DOHH2 (cell line): ENCODE data around the gene MMP24OS.

ENCODE experiments used
- H3F3A ChIP-seq: fragments of 200-600 bp; sonication (generic), shearing (Covaris generic); 2 replicates; pipeline ENCODE4 v1.6.0; 2016; ENCODE audit warnings: antibody characterized with exemption, mild to moderate bottlenecking; ENCODE audit not compliant: control insufficient read depth, insufficient read depth
- H3K27ac ChIP-seq: fragments of 200-600 bp; sonication (generic); 2 replicates; pipeline ENCODE4 v1.5.1; 2014; ENCODE audit warnings: low read depth, mild to moderate bottlenecking, low read length, moderate library complexity
- H3K27me3 ChIP-seq: fragments of 200-600 bp; sonication (generic); 2 replicates; pipeline ENCODE4 v1.6.1; 2014; ENCODE audit warnings: mild to moderate bottlenecking, low read length, mixed read lengths; ENCODE audit not compliant: control insufficient read depth
- H3K36me3 ChIP-seq: fragments of 200-600 bp; sonication (generic); 2 replicates; pipeline ENCODE4 v1.6.1; 2014; ENCODE audit warnings: mild to moderate bottlenecking, low read length, moderate library complexity, mixed read lengths; ENCODE audit not compliant: control insufficient read depth
- H3K4me1 ChIP-seq: fragments of 200-600 bp; sonication (generic); 2 replicates; pipeline ENCODE4 v1.6.1; 2014; ENCODE audit warnings: mild to moderate bottlenecking, low read length, mixed read lengths; ENCODE audit not compliant: control insufficient read depth
- H3K4me2 ChIP-seq: fragments of 200-600 bp; sonication (generic); 2 replicates; pipeline ENCODE4 v1.6.0; 2014; ENCODE audit warnings: mild to moderate bottlenecking, low read length, moderate library complexity
- H3K4me3 ChIP-seq: fragments of 200-600 bp; sonication (generic); 2 replicates; pipeline ENCODE4 v1.5.1; 2014; ENCODE audit warnings: mild to moderate bottlenecking, low read length, mixed read lengths
- H3K79me2 ChIP-seq: fragments of 200-600 bp; sonication (generic); 2 replicates; pipeline ENCODE4 v1.6.1; 2014; ENCODE audit warnings: mild to moderate bottlenecking, low read length, mixed read lengths; ENCODE audit not compliant: control insufficient read depth
- H3K9me2 ChIP-seq: fragments of 200-600 bp; sonication (generic); replicated peaks from 2 replicates; pipeline ENCODE4 v1.6.1; 2014; ENCODE audit warnings: mild to moderate bottlenecking, low read length, mixed read lengths; ENCODE audit not compliant: control insufficient read depth
- H3K9me3 ChIP-seq: fragments of 200-600 bp; sonication (generic); 2 replicates; pipeline ENCODE4 v1.6.1; 2014; ENCODE audit warnings: antibody characterized with exemption, low read length, mixed read lengths; ENCODE audit not compliant: control insufficient read depth, insufficient read depth
- H4K20me1 ChIP-seq: fragments of 200-600 bp; sonication (generic); 2 replicates; pipeline ENCODE4 v1.6.0; 2014; ENCODE audit warnings: low read depth, mild to moderate bottlenecking, antibody characterized with exemption, low read length, moderate library complexity; ENCODE audit not compliant: control insufficient read depth, insufficient read depth
- CTCF ChIP-seq: fragments of 200-600 bp; sonication (generic); IDR thresholded peaks from one replicate; pipeline ENCODE4 v1.5.1; 2014; ENCODE audit warnings: antibody characterized with exemption, mild to moderate bottlenecking, low read depth, low read length; ENCODE audit not compliant: poor library complexity, severe bottlenecking
- EZH2phosphoT487 ChIP-seq: fragments of 200-600 bp; sonication (generic); IDR thresholded peaks from 2 replicates; pipeline ENCODE4 v1.6.1; 2017; ENCODE audit warnings: borderline replicate concordance, mild to moderate bottlenecking, antibody characterized with exemption, low read length, moderate library complexity, mixed read lengths

Gene MMP24OS

DNA sequence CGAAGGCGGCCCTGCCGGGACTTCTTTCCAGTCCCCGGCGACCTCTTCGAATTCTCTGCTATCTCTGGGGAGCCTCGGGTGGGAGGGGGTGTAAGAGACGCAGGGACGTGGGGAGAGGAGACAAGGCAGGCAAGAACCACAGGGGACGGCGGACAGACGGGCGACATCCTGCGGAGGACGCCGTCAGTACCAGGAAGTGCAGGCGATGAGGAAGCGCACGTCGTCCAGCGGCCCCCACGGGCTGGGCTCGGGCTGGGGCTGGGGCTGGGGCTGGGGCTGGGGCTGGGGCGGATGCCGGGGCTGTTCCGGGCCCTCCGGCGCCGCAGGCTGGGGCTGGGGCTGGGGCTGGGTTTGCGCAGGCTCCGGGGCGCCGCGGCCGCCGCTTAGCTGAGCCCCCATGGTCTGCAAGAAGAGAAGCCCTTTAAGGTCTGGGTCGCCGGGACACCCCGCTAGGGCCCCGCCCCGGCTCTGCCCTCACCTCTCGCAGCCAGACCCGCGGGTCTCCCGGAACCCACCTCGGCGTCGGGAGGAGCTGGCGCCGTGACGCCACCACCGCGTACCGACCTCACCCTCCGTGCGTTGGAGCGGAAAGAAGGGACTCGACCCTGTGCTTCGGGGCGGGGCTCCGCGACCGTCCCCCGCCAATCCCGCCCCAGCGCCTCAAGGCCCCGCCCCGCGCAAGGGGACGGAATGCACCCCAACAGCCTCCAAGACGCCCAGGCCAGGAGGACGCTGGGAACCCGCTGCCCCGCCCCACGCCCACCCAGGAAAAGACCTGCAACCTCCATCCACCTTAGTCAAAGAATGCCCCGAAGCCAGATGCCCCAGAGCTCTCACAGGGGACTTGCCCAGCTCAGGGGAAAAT lies at the start of gene MMP24OS:
TSS of gene MMP24OS (minus strand) at position 592 of the 865 bp plus-strand sequence. CDS start at position 399, 193 bp downstream.
- H3K27ac ChIP-seq = peak within 1 kb of the TSS; percentile 74
- H3K36me3 ChIP-seq = peaks cover 62% of the 10 kb centered on the region
- no peaks in the 10 kb centered on the region for H3K9me2 ChIP-seq
- peaks cover 19% of the 10 kb centered on the region for H3F3A ChIP-seq
- H3K4me3 ChIP-seq = peak within 1 kb of the TSS; percentile 98
- peaks cover 14% of the 10 kb centered on the region for H3K4me1 ChIP-seq
- H3K27me3 ChIP-seq = no peaks in the 10 kb centered on the region
- peak; percentile 50 for TF ChIP-seq CTCF
- no peak for TF ChIP-seq EZH2phosphoT487
- H3K9me3 ChIP-seq = no peaks in the 10 kb centered on the region
- peaks cover 37% of the 10 kb centered on the region for H3K79me2 ChIP-seq
- peak within 1 kb of the TSS; percentile 95 for H3K4me2 ChIP-seq
- peaks cover 11% of the 10 kb centered on the region; the same call in 1 of the 2 replicates for H4K20me1 ChIP-seq

DNA sequence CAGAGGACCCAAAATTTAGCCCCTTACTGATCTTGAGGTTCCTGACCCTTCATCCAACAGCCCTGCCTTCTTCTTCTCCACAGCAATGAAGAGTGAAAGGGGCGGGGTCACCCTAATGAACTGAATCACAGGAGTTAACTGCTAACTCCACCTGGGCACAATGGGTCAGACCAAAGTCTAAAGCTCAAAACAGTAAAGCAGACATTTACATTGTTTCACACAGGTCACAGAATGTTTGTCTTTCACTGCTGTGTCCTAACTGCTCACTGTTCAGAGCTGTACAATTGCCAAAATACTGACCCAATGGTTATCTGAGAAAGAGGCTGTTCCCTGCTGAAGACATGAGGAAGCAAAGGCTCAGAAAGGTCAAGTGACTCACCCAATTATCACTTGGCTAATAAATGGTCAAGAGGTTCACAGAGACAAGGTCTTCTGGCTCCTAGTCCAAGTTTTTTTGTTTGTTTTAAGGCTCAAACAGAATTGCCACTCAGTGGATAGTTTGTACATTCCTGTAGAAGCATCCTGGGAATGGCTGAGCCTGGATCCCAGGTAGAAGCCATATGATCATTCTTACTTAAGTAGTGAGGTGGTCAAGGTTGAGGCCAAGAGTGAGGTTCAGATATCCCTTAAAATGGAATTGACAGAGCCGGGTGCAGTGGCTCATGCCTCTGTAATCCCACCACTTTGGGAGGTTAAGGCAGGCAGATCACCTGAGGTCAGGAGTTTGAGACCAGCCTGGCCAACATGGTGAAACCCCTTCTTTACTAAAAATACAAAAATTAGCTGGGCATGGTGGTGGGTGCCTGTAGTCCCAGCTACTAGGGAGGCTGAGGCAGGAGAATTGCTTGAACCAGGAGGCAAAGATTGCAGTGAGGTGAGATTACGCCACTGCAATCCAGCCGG lies 49.4 kb upstream of the MMP24OS start:
- H4K20me1 ChIP-seq = no peaks in the 10 kb centered on the region
- no peaks in the 10 kb centered on the region for H3F3A ChIP-seq
- H3K27me3 ChIP-seq = no peaks in the 10 kb centered on the region
- H3K9me2 ChIP-seq = no peaks in the 10 kb centered on the region
- H3K27ac ChIP-seq = no peak overlapping the region
- no peak overlapping the region for H3K4me2 ChIP-seq
- H3K4me1 ChIP-seq = no peaks in the 10 kb centered on the region
- H3K79me2 ChIP-seq = no peaks in the 10 kb centered on the region
- H3K4me3 ChIP-seq = no peak overlapping the region
- H3K9me3 ChIP-seq = no peaks in the 10 kb centered on the region
- no peaks in the 10 kb centered on the region; the same call in 1 of the 2 replicates for H3K36me3 ChIP-seq
- TF ChIP-seq EZH2phosphoT487 (no peak), CTCF (no peak)

DNA sequence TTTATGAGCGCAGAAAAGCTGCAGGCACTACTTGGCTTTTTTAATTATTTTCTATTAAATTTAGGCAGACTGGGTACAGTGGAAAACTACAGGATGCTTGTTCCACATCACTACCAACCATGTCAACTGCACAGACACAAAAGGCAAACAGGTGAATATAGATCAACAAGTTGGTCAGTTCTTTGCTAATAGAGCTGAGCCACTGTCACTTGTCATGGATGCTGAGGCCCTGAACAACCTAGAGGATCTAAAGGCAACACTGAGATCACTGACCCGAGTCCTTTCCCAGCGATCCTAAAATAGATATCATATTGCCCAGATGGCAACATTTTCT lies 48.8 kb upstream of the MMP24OS start:
- no peaks in the 10 kb centered on the region; the same call in 1 of the 2 replicates for H3K36me3 ChIP-seq
- no peaks in the 10 kb centered on the region for H3F3A ChIP-seq
- no peak overlapping the region for H3K4me3 ChIP-seq
- H3K27me3 ChIP-seq = no peaks in the 10 kb centered on the region
- no peaks in the 10 kb centered on the region for H4K20me1 ChIP-seq
- no peaks in the 10 kb centered on the region for H3K9me3 ChIP-seq
- H3K79me2 ChIP-seq = no peaks in the 10 kb centered on the region
- H3K9me2 ChIP-seq = no peaks in the 10 kb centered on the region
- no peak overlapping the region for H3K27ac ChIP-seq
- no peaks in the 10 kb centered on the region for H3K4me1 ChIP-seq
- H3K4me2 ChIP-seq = no peak overlapping the region
- no peak for TF ChIP-seq EZH2phosphoT487
- no peak for TF ChIP-seq CTCF
